GM12878 (cell line): ENCODE results near the gene S100B. TPM values are rescaled to one million over a fixed set of nuclear protein-coding genes. Genes with fewer than 3 reads are reported as not detected.

Experiments used
- ATAC-seq: fragments of 200-7000 bp; cut with Tn5 transposase; 3 replicates; pipeline ENCODE4 v1.9.1; 2020; ENCODE audit warnings: mild to moderate bottlenecking, moderate library complexity
- BruUV-seq: library from RNA; stranded (reverse); fragments of 400-500 nt; replicated peaks from 2 replicates; lab custom pipeline; 2021; lab: Mats Ljungman, UMichigan
- CTCF ChIA-PET: fragments of 300-600 bp; sonication (Branson Sonifier 250); formaldehyde crosslinking; extraction: SDS; loops from one replicate; lab custom pipeline; 2021; ENCODE audit warnings: inconsistent platforms; lab: Yijun Ruan, JAX
- POLR2A ChIA-PET: fragments of 350-600 bp; formaldehyde crosslinking; extraction: SDS; loops from one replicate; lab custom pipeline; 2021; ENCODE audit warnings: inconsistent platforms; lab: Charles Lee
- RAD21 ChIA-PET: fragments of 300-600 bp; sonication (Branson Sonifier 250); formaldehyde crosslinking; loops from one replicate; lab custom pipeline; 2023; ENCODE audit warnings: antibody characterized with exemption; ENCODE audit not compliant: unreplicated experiment; lab: Charles Lee
- SMC1A ChIA-PET: fragments of 300-600 bp; sonication (Branson Sonifier 250); formaldehyde crosslinking; loops from one replicate; lab custom pipeline; 2023; ENCODE audit not compliant: unreplicated experiment, uncharacterized antibody; lab: Charles Lee
- DNase-seq: peaks from one replicate; pipeline ENCODE4 v3.0.0-alpha.2; 2011; ENCODE audit warnings: low read depth, low spot score
- FAIRE-seq: peaks from 3 replicates; lab custom pipeline; 2011; peaks lifted over from hg19 to GRCh38; lab: Jason Lieb, UNC
- H2AFZ ChIP-seq: 2 replicates; pipeline ENCODE4 v1.6.0; 2011; ENCODE audit warnings: low read depth, low read length, control low read depth; ENCODE audit not compliant: control insufficient read depth
- H3K27ac ChIP-seq: 2 replicates; pipeline ENCODE4 v1.5.1; 2011; ENCODE audit warnings: control low read depth; ENCODE audit not compliant: control insufficient read depth, insufficient read depth
- H3K27me3 ChIP-seq, 2 experiments: replicated peaks in 1 of 2; 2 replicates each; pipeline versions ENCODE4 v1.6.0 to v1.6.1; 2011; ENCODE audit warnings: low read length in 1 of 2; ENCODE audit not compliant: control insufficient read depth in 2 of 2, insufficient read depth in 2 of 2
- H3K36me3 ChIP-seq, 2 experiments: 2 replicates each; pipeline ENCODE4 v1.5.1; 2011; ENCODE audit warnings: low read length in 1 of 2; ENCODE audit not compliant: control insufficient read depth in 2 of 2, insufficient read depth in 2 of 2
- H3K4me1 ChIP-seq: 2 replicates; pipeline ENCODE4 v1.6.1; 2011; ENCODE audit warnings: mild to moderate bottlenecking, low read length, moderate library complexity, mixed read lengths; ENCODE audit not compliant: control insufficient read depth, insufficient read depth
- H3K4me2 ChIP-seq: 2 replicates; pipeline ENCODE4 v1.6.0; 2011; ENCODE audit warnings: control low read depth; ENCODE audit not compliant: control insufficient read depth, insufficient read depth
- H3K4me3 ChIP-seq: fragments of 200-600 bp; sonication (generic); 2 replicates; pipeline ENCODE4 v1.5.1; 2016
- H3K79me2 ChIP-seq: 2 replicates; pipeline ENCODE4 v1.6.0; 2011; ENCODE audit warnings: low read length; ENCODE audit not compliant: control insufficient read depth, insufficient read depth
- H3K9ac ChIP-seq: 2 replicates; pipeline ENCODE4 v1.8.0; 2011; ENCODE audit warnings: low read length, control low read depth, mixed read lengths; ENCODE audit not compliant: control insufficient read depth, insufficient read depth
- H3K9me3 ChIP-seq: replicated peaks from 3 replicates; pipeline ENCODE4 v1.5.1; 2011; ENCODE audit warnings: mild to moderate bottlenecking, low read length; ENCODE audit not compliant: control insufficient read depth, insufficient read depth
- H4K20me1 ChIP-seq: 2 replicates; pipeline ENCODE4 v1.6.0; 2011; ENCODE audit not compliant: control insufficient read depth, insufficient read depth
- IKZF2 ChIP-seq, 2 experiments: fragments of 450-650 bp; IDR thresholded peaks; 2 replicates each; pipeline ENCODE4 v1.6.1; 2017; ENCODE audit warnings: mild to moderate bottlenecking in 2 of 2, moderate library complexity in 2 of 2
- RBBP5 ChIP-seq: fragments of 200-600 bp; sonication (generic); conservative IDR thresholded peaks from 2 replicates; pipeline ENCODE4 v1.6.1; 2016
- RCOR1 ChIP-seq: conservative IDR thresholded peaks from 2 replicates; pipeline ENCODE4 v1.6.1; 2012; ENCODE audit warnings: low read depth, low read length, improper control_type of control experiment
- RUNX3 ChIP-seq: IDR thresholded peaks from 2 replicates; pipeline ENCODE4 v1.6.1; 2012; ENCODE audit warnings: low read length, inconsistent platforms
- ZBTB4 ChIP-seq: fragments of 450-650 bp; formaldehyde crosslinking; IDR thresholded peaks from 2 replicates; pipeline ENCODE4 v1.4.0; 2022; ENCODE audit warnings: mild to moderate bottlenecking, moderate library complexity
- ZNF622 ChIP-seq: fragments of 450-650 bp; IDR thresholded peaks from 2 replicates; pipeline ENCODE4 v1.6.1; 2017; ENCODE audit warnings: mild to moderate bottlenecking, inconsistent platforms
- WGBS: methylation state at CpG from one replicate; pipeline ENCODE4 v1.1.6; 2016; ENCODE audit warnings: low lambda C conversion rate; ENCODE audit not compliant: insufficient replicate concordance, insufficient coverage; ENCODE audit errors: missing lambda C conversion rate; 5-methylcytosine and 5-hydroxymethylcytosine counted together
- in situ Hi-C: fragments of 300-500 bp; cut with MboI; formaldehyde crosslinking; loops from 9 replicates; pipeline ENCODE4 v1.14.3; 2018; ENCODE audit warnings: mixed read lengths
- intact Hi-C: fragments of 100-400 bp; cut with micrococcal nuclease; formaldehyde crosslinking; loops from one replicate; pipeline ENCODE4 v1.14.2; 2022; ENCODE audit not compliant: unreplicated experiment
- polyA plus RNA-seq, 11 experiments: library from polyadenylated mRNA; depleted of rRNA in 4 of 11; unstranded in 6 of 11; stranded (reverse) in 5 of 11; fragments of >200 nt; fragmentation: Nextera tagmentation in 4 of 11; fragmentation: Illumina TruSeq in 1 of 11; extraction: Ambion mirVana in 4 of 11; extraction: Trizol in 1 of 11; gene quantifications; 1 replicate in 1 of 11; 2 replicates in 10 of 11; pipeline versions ENCODE4 v1.2.1 to v1.2.3, GENCODE V29; 2011 to 2016; ENCODE audit warnings: inconsistent platforms in 2 of 11, missing spikeins in 2 of 11, low read depth in 1 of 11
- total RNA-seq, 4 experiments: library from RNA; depleted of rRNA in 3 of 4; stranded (reverse); fragments of >200 nt in 3 of 4; fragmentation: Illumina TruSeq in 1 of 4; extraction: Trizol in 1 of 4; gene quantifications; 2 replicates each; pipeline versions ENCODE4 v1.2.1 to v1.2.3, GENCODE V29; 2013 to 2021

Gene S100B
- total and polyA plus RNA-seq, 10 of the 15 experiments (the other 5 are each of a cell fraction or from before 2014, with no cell fraction given) = 0.11 to 0.22 TPM; not detected in 8

GRCh38 chr21:46616050-46616449 is 11.2 kb upstream of the S100B start:
- Histone ChIP-seq H3K4me2 (no peak overlapping the region), H3K4me3 (no peak overlapping the region), H3K9ac (no peak overlapping the region), H4K20me1 (no peaks in the 10 kb centered on the region), H3K27me3 (no peaks in the 10 kb centered on the region; a peak in 1 of 4 replicates), H3K79me2 (no peaks in the 10 kb centered on the region), H3K36me3 (no peaks in the 10 kb centered on the region), H3K9me3 (no peaks in the 10 kb centered on the region; the same call in 2 of the 3 replicates), H3K4me1 (no peaks in the 10 kb centered on the region), H3K27ac (no peak overlapping the region), H2AFZ (no peak overlapping the region)
- no TSS peak for BruUV-seq
- ATAC-seq = no peak
- no peak for DNase-seq
- TF ChIP-seq RBBP5 = no peak
- TF ChIP-seq IKZF2 (IDR thresholded peaks at IDR 0.05) = no peak
- RAD21 ChIA-PET = no interaction called here
- CTCF ChIA-PET = no interaction called here
- no peak for FAIRE-seq
- SMC1A ChIA-PET = interaction anchor here (1.0 kb wide), 1 partner anchor 8 kb away, joined by 3 read pairs; no protein-coding TSS in a partner anchor
- POLR2A ChIA-PET = no interaction called here
- in situ Hi-C loops (no loop called here), intact Hi-C loops (no loop called here)
- WGBS = 13% methylated on average over 2 of the region's 2 CpGs

- no TSS peak for BruUV-seq
- H3K9ac ChIP-seq = no peak overlapping the region
- H3K4me2 ChIP-seq = no peak overlapping the region
- H3K27ac ChIP-seq = no peak overlapping the region
- DNase-seq (no peak), ATAC-seq (no peak), FAIRE-seq (no peak)
- SMC1A ChIA-PET = no interaction called here
- no peak overlapping the region for H2AFZ ChIP-seq
- no peak overlapping the region for H3K4me3 ChIP-seq
- peaks cover 19% of the 10 kb centered on the region for H3K4me1 ChIP-seq
- RAD21 ChIA-PET = no interaction called here
- intact Hi-C loops = no loop called here
- H3K9me3 ChIP-seq = no peaks in the 10 kb centered on the region; the same call in 1 of the 3 replicates
- no peaks in the 10 kb centered on the region for H4K20me1 ChIP-seq
- no peaks in the 10 kb centered on the region for H3K79me2 ChIP-seq
- TF ChIP-seq RCOR1 (no peak), RUNX3 (no peak), ZNF622 (no peak), ZBTB4 (CRISPR knock-in tag) (no peak)
- CTCF ChIA-PET = no interaction called here
- H3K27me3 ChIP-seq = no peaks in the 10 kb centered on the region
- 71% methylated on average over 6 of the region's 6 CpGs for WGBS
- in situ Hi-C loops = no loop called here
- no peaks in the 10 kb centered on the region for H3K36me3 ChIP-seq
- POLR2A ChIA-PET = no interaction called here
These were observed 8.5 kb upstream of the S100B start for GRCh38 chr21:46613391-46613790.
